HUES64 (cell line): ENCODE results near the gene ART1. TPM values are rescaled to one million over a fixed set of nuclear protein-coding genes. Genes with fewer than 3 reads are reported as not detected.
"Not testable (repeated sequence)": the region's sequence is repeated elsewhere in the genome, so short reads cannot be mapped to it uniquely, and the experiment has no call there.

Experiments
- H3K27ac ChIP-seq: 2 replicates; pipeline ENCODE4 v1.7.0; 2013; ENCODE audit warnings: low read depth, low read length, inconsistent platforms
- H3K27me3 ChIP-seq: 2 replicates; pipeline ENCODE4 v1.6.1; 2013; ENCODE audit warnings: mild to moderate bottlenecking, low read length; ENCODE audit not compliant: insufficient read depth
- H3K36me3 ChIP-seq: 2 replicates; pipeline ENCODE4 v1.6.1; 2013; ENCODE audit warnings: mild to moderate bottlenecking, low read length; ENCODE audit not compliant: insufficient read depth
- H3K4me1 ChIP-seq: 2 replicates; pipeline ENCODE4 v1.6.1; 2013; ENCODE audit warnings: mild to moderate bottlenecking, low read length, moderate library complexity; ENCODE audit not compliant: insufficient read depth
- H3K4me3 ChIP-seq: 2 replicates; pipeline ENCODE4 v1.5.1; 2013; ENCODE audit warnings: mild to moderate bottlenecking, low read length, moderate library complexity
- H3K9ac ChIP-seq: 2 replicates; pipeline ENCODE4 v1.6.1; 2013; ENCODE audit warnings: mild to moderate bottlenecking, low read depth, low read length
- H3K9me3 ChIP-seq: 2 replicates; pipeline ENCODE4 v1.6.1; 2013; ENCODE audit warnings: low read depth, low read length; ENCODE audit not compliant: insufficient read depth
- WGBS: fragments of 150-250, 120-280 bp; methylation state at CpG from one replicate; pipeline ENCODE4 v1.1.7; 2013; ENCODE audit warnings: missing lambda C conversion rate; 5-methylcytosine and 5-hydroxymethylcytosine counted together
- polyA plus RNA-seq, 2 experiments: library from polyadenylated mRNA; stranded (reverse); fragments of 50-300 nt; gene quantifications; one replicate each; pipeline ENCODE4 v1.2.3, GENCODE V29; 2013

Gene ART1, protein sequence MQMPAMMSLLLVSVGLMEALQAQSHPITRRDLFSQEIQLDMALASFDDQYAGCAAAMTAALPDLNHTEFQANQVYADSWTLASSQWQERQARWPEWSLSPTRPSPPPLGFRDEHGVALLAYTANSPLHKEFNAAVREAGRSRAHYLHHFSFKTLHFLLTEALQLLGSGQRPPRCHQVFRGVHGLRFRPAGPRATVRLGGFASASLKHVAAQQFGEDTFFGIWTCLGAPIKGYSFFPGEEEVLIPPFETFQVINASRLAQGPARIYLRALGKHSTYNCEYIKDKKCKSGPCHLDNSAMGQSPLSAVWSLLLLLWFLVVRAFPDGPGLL
- not detected for polyA plus RNA-seq (2013, experiment 1 of 2)
- not detected for polyA plus RNA-seq (2013, experiment 2 of 2)

DNA sequence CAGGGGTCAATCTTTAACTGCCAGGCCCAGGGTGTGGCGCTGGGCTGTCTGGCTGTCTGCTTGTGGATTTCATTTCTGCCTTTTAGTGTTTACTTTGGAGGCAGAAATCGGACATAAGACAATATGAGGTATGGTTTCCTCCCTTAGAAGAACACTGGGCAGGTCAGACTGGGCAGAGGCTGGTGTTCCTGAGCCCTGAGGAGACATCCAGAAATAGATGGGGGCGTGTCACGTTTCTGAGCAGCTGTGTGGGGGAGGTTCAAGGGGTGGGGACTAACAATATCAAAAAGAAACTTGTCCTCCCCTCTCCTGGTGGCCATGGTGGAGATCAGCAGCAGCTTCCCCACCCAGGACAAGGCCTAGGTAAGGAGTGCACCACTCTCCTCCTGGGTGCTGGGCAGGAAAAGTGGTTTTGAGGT is at the start of gene ART1:
Gene ART1 (plus strand): TSS at position 312 of the 419 bp plus-strand sequence. CDS start 14,086 bp downstream, outside the sequence.
- Histone ChIP-seq H3K27me3 (peaks cover 5% of the 10 kb centered on the region; the same call in 1 of the 2 replicates), H3K9me3 (peaks cover 7% of the 10 kb centered on the region; the same call in 1 of the 2 replicates), H3K9ac (no peak within 1 kb of the TSS), H3K4me3 (no peak within 1 kb of the TSS), H3K36me3 (no peaks in the 10 kb centered on the region), H3K4me1 (peaks cover 10% of the 10 kb centered on the region; the same call in 1 of the 2 replicates), H3K27ac (no peak within 1 kb of the TSS)
- WGBS, result 95% methylated on average over 4 of the region's 4 CpGs

DNA sequence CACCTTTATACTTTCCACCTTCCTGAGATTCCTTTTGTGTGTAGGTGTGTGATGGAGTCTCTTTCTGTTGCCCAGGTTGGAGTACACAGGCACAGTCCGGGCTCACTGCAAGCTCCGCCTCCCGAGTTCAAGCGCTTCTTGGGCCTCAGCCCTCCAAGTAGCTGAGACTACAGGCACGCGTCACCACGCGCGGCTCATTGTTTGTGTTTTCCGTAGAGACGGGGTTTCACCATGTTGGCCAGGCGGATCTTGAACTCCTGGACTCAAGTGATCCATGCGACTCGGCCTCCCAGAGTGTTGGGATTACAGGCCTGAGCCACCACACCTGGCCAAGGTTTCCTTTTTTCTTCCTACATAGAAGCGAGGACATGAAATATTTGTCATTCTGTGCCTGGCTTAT is 47.2 kb upstream of the ART1 start:
- not testable (repeated sequence) for H3K4me1 ChIP-seq, H3K9me3 ChIP-seq, H3K27me3 ChIP-seq, H3K27ac ChIP-seq, H3K36me3 ChIP-seq, H3K4me3 ChIP-seq, H3K9ac ChIP-seq
- 95% methylated on average over 15 of the region's 15 CpGs for WGBS

DNA sequence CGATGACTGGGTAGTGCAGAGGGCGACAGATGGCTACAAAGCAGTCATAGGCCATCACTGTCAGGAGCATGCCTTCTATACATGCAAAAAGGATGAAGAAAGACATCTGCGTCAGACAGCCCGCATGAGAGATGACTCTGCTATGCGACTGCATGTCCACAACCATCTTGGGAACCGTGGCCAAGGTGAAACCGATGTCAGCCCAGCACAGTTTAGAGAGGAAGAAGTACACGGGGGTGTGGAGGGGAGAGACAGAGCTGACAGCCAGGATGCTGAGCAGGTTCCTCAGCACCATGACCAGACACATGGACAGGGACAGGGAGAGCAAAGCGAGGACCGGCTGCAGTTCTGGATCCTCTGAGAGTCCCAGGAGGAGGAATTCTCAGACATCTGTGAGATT is 44.7 kb upstream of the ART1 start:
- H3K27ac ChIP-seq, H3K36me3 ChIP-seq, H3K9me3 ChIP-seq, H3K4me3 ChIP-seq, H3K4me1 ChIP-seq, H3K27me3 ChIP-seq, H3K9ac ChIP-seq: not testable (repeated sequence)
- WGBS, result 93% methylated on average over 10 of the region's 10 CpGs

DNA sequence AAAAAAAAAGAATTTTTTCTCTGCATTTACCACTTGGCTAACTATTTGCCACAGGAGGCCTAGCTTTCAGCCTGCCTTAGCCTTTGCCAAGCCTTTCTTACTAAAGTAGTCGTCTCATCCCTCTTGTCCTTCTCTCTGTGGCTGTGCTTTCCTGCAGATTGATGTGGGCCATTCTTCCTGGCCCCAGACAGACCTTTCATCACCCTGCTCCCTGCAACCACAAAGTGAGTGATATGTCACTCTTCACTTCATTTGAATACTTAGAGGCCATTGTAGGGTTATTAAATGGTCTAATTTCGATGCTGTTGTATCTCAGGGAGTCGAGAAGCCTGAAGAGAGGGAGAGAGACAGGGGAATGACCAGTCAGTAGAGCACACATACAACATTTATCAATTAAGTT is 40.8 kb upstream of the ART1 start:
- Histone ChIP-seq H3K27me3 (no peaks in the 10 kb centered on the region), H3K4me1 (no peaks in the 10 kb centered on the region), H3K27ac (no peak overlapping the region), H3K9ac (no peak overlapping the region), H3K36me3 (no peaks in the 10 kb centered on the region), H3K4me3 (no peak overlapping the region), H3K9me3 (no peaks in the 10 kb centered on the region)
- WGBS, result 85% methylated on average over 1 of the region's 3 CpGs

DNA sequence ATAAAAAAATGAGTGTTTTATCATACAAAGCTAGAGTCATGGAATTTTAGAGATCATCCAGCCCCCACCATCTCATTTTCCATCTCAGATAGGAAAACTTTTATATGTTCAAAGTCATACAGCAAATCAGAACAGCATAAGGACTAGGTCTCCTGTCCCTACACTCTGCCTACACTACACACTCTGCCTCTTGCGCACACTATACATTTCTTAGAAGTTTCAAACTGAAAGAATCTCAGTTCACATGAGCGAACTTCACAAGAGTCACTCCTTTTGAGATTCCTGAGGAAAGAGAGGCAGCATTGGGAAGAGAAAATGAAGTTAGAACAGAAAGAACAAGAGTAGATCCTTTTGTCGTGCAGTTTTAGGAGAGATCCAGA is 39.7 kb upstream of the ART1 start:
- H3K4me1 ChIP-seq, result no peaks in the 10 kb centered on the region
- H3K27ac ChIP-seq, result no peak overlapping the region
- H3K9me3 ChIP-seq, result no peaks in the 10 kb centered on the region
- WGBS, result 96% methylated on average over 3 of the region's 3 CpGs
- H3K27me3 ChIP-seq, result no peaks in the 10 kb centered on the region
- no peak overlapping the region for H3K9ac ChIP-seq
- no peak overlapping the region for H3K4me3 ChIP-seq
- H3K36me3 ChIP-seq, result no peaks in the 10 kb centered on the region

DNA sequence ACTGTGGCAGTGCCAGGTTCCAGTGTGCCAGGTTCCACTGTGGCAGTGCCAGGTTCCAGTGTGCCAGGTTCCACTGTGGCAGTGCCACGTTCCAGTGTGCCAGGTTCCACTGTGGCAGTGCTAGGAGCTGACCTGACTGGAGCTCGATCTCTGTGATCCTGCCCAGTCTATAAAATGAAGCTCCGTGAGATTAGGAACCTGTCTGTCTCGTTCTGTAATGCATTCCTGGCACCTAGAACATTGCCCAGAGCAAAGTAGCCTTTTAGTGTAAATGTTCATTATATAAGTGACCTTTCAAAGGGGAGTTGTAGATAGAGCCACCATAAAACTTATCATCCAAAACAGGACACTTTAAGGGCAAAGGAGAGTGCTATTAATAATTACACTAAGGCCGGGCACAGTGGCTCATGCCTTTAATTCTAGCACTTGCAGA is 39.1 kb upstream of the ART1 start:
- H3K36me3 ChIP-seq, result no peaks in the 10 kb centered on the region
- no peak overlapping the region for H3K27ac ChIP-seq
- H3K4me1 ChIP-seq, result no peaks in the 10 kb centered on the region
- no peak overlapping the region for H3K4me3 ChIP-seq
- WGBS, result 92% methylated on average over 5 of the region's 5 CpGs
- H3K9me3 ChIP-seq, result no peaks in the 10 kb centered on the region
- H3K9ac ChIP-seq, result no peak overlapping the region
- H3K27me3 ChIP-seq, result no peaks in the 10 kb centered on the region

DNA sequence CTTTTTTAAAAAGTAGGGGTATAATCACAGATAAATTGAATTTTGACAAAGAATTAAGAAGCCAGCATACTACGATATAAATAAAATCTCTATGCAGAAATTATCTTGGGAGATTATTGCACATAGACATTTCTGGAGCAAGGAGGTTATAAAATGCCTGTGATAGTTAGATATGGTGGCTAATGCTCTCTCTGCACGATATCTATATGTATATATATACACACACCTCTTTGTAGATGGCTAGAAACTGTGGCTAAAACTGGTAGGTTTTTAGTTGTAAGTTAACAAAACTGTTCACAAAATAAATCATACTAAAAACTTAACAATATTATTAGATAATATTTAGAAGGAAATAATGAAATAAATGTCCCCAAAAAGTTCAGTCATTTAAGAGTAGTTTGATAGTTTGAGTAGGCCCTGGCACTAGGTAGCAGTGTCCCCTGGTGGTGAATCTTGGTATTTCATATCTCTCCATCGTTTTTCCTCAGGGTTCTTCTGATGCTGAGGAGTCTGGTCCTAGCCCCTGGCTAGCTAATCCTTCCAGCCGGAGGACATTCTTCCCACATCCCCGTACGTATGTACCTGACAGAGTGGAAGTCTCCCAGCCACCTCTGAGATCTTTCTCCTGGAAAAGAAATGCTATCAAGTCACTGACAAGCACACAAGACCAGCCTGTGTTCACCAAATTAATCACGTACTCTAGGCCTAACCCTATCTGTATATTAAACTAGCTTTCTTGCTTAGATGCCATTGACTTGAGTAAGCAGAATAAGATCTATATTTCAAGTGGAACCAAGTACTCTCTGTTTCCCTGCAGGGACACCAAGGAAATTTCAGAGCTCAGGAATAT is 35.3 kb upstream of the ART1 start:
- WGBS, result 51% methylated on average over 5 of the region's 7 CpGs
- Histone ChIP-seq H3K27ac (no peak overlapping the region), H3K27me3 (no peaks in the 10 kb centered on the region), H3K9me3 (no peaks in the 10 kb centered on the region), H3K4me3 (no peak overlapping the region), H3K4me1 (no peaks in the 10 kb centered on the region), H3K9ac (no peak overlapping the region), H3K36me3 (no peaks in the 10 kb centered on the region)

DNA sequence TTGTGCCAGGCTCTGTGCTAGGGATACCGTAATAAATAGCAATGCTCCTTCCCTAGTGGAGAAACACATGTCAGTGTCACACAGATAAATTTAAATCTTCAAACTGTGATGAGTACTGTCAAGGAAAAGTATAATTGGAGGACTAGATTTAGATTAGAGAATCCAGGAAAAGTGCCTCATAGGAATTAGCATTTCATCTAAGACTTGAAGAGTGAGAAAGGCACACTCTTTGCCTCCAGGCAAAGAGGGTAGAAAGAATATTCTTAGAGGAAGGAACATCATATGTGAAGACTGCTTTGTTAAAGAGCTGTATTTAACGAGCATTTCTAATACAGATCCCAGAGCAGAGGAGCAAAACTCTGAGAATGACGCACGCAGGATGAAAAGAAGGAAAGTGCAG is 34.1 kb upstream of the ART1 start:
- WGBS, result 95% methylated on average over 4 of the region's 4 CpGs
- Histone ChIP-seq H3K36me3 (no peaks in the 10 kb centered on the region), H3K4me1 (no peaks in the 10 kb centered on the region), H3K27me3 (no peaks in the 10 kb centered on the region), H3K9ac (no peak overlapping the region), H3K4me3 (no peak overlapping the region), H3K27ac (no peak overlapping the region), H3K9me3 (no peaks in the 10 kb centered on the region)

DNA sequence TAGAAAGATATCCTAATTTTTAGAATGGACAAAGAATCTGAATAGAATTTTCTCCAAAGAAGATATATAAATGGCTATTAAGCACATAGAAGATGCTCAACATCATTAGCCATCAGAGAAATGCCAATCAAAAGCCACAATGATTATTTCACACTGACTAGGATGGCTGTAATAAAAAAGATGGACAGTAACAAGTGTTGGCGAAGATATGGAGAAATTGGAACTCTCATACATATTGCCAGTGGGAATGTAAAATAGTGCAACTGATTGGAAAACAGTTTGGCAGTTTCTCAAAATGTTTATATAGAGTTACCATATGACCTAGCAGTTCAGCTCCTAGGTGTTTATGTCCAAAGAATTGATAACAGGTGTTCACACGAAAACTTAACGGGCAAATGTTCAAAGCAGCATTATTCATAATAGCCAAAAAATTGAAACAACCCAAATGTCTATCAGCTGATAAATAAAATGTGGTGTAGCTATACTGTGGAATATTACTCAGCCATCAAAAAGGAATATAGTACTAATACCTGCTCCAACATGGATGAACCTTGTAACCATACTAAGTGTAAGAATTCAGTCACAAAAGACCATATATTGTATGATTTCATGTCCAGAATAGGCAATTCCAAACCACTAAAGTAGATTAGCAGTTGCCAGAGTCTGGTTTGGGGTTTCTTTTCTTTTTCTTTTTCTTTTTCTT is 32.8 kb upstream of the ART1 start:
- no peaks in the 10 kb centered on the region for H3K36me3 ChIP-seq
- 98% methylated on average over 3 of the region's 3 CpGs for WGBS
- H3K27me3 ChIP-seq, result no peaks in the 10 kb centered on the region
- no peak overlapping the region for H3K4me3 ChIP-seq
- H3K4me1 ChIP-seq, result no peaks in the 10 kb centered on the region
- H3K9ac ChIP-seq, result no peak overlapping the region
- no peaks in the 10 kb centered on the region for H3K9me3 ChIP-seq
- H3K27ac ChIP-seq, result no peak overlapping the region

DNA sequence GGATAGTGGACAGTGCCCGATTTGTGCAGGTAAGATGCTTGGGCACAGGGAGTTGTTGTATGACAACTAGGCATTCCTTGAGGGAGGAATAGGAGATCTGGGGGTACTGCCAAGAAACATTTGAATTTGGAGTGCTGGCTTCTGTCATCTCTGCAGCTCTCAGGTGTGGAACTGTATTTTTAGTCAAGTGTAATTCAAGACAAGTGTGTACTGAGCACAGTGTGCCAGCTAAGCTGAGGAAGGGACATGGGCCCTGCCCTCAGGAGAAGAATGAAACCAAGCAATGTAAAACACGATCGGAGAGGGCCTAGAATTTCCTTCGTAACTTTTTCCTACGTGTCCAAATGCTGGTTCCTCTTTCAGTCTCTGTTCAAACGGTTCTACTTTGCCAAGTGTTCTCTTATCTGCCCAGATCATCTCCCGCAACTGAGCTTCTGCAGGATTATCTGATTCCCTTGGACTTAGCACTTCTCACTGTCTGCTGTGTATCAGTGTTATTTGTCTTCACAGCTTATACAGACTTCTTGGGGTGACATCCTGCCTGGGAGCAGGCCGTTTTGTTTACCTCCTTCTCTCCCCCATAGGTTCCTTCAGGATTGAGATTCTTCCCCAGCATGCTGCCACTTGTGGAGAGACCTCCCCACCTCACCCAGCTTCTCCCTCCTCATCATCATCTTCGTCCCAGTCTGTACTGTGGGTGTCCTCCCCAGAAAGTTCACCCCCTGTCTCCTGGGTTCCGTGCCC is 30.8 kb upstream of the ART1 start:
- Histone ChIP-seq H3K27ac (no peak overlapping the region), H3K9me3 (no peaks in the 10 kb centered on the region), H3K36me3 (no peaks in the 10 kb centered on the region), H3K4me3 (no peak overlapping the region), H3K9ac (no peak overlapping the region), H3K27me3 (no peaks in the 10 kb centered on the region), H3K4me1 (no peaks in the 10 kb centered on the region)
- 85% methylated on average over 10 of the region's 10 CpGs for WGBS
